UCSD-AML1 (cell line): ENCODE data around the gene FGFR4.

Source experiments
- DNase-seq: peaks from one replicate; lab custom pipeline; 2025; ENCODE audit not compliant: unreplicated experiment; lab: John Stamatoyannopoulos, UW

FGFR4 gene

DNA sequence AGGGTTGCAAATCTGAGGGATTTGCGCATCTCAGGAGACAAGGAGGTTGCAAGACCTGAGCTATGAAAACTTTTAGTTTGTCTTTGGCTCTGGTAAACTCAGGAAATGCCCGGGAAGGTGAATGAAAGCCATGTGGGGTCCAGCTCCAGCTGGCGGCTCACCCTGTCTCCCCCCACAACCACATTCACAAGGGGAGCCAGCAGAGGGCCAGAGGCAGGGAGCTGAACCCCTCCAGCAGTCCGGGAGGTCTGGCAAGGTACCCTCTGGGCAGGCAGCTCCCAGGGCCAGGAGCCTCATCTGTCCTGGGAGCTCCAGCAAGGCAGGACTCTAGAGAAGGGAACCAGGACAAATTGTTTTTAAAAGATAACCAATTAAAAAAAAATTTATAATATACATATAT, 2.5 kb upstream of the FGFR4 start:
- DNase-seq: no peak

DNA sequence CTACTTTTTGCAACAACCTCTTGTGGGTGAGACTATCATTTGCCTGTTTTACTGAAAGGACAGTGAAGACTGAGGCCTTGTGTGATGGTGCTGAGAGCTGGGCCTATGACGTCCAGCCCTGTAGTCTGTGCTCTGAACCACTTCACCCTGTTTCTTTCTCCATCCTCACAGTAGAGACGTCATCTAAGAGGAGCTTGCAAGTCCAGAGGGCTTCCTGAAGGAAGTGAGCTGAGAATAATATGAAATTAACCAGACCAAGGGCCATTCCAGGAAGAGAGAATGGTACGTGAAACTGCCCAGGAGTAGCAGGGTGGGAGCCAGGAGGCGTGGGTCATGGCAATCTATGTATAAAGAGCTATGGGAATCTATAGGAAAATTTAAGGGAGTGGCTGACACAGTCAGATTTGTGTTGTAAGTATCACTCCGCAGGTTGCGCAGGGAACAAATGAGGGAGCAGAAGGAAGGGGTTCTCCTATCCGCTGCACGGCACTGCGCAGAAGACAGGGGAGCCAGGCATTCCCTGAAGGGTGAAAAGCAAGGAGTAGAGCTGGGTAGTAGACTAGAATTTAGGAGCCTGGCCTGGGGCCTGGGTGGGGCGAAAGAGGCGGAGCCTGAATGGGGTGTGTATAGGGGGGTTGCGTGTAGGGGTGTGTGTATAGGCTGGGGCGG, 596 bp upstream of the FGFR4 start:
- DNase-seq: no peak

DNA sequence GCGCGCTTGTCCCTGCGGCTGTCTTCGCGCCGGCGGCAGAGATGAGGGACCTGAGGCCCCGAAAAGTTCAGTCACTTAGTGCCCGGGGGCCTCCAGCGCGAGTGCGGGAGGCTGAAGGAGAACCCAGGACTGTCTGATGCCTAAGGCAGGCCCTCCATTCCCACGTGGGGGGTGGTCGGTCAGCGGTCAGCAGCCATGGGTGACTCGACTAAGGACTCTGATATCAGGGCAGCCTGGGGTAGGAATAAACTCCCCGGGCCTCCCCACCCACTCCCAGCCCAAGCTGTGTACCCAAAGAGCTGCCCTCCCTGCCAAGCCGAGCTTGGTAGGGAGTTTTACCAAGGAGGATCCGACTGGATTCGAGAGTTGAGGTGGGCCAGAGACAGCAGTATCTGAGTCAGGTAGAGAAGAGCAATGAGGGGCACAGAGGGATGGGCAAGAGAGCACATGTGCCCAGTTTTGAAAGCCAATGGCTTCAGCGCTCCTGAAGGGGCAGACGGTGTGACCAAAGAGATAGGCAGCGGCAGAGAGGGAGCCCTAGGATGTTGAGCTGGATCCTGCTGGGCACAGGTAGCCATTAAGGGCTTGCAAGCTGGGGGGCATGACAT, 787 bp downstream of the FGFR4 start:
- no peak for DNase-seq

DNA sequence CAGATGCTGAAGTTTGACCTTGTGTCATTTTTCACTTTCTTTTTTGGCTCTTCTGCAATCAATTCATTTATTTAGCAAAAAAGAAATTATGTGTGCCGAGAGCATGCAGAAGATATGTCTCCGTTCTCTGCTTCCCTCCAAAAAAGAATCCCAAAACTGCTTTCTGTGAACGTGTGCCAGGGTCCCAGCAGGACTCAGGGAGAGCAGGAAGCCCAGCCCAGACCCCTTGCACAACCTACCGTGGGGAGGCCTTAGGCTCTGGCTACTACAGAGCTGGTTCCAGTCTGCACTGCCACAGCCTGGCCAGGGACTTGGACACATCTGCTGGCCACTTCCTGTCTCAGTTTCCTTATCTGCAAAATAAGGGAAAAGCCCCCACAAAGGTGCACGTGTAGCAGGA, 2.4 kb downstream of the FGFR4 start:
- no peak for DNase-seq

DNA sequence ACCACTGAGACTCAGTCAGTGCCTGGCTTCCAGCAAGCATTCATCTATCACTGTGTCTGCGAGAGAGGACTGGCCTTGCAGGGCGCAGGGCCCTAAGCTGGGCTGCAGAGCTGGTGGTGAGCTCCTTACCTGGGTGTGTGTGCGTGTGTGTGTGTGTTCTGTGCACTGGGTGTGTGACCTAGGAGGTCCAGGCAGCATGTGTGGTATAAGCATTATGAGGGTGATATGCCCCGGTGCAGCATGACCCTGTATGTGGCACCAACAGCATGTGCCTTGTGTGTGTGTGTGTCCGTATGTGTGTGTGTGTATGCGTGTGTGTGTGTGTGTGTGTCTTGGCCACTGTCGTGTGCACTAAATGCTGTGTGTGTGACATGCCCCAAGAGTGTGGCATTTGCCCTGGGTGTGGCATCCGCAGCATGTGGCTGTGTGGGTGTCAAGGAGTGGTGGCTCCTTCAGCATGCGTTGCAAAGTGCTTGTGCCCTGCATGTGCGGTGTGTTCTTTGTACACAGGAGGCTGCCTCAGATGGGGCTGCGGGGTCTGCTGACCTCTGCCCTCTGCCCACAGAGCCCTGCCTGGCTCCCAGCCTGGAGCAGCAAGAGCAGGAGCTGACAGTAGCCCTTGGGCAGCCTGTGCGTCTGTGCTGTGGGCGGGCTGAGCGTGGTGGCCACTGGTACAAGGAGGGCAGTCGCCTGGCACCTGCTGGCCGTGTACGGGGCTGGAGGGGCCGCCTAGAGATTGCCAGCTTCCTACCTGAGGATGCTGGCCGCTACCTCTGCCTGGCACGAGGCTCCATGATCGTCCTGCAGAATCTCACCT, 3.3 kb downstream of the FGFR4 start:
- DNase-seq: no peak

DNA sequence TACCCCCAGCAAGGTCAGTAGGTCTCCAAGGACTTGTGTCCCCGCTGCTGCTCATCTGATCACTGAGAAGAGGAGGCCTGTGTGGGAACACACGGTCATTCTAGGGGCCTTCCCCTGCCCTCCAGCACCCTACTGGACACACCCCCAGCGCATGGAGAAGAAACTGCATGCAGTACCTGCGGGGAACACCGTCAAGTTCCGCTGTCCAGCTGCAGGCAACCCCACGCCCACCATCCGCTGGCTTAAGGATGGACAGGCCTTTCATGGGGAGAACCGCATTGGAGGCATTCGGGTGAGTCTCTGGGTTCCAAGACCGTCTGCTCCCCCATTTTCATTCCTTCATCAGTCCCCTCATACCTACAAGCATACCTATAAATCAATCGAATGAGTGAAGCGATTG, 4.1 kb downstream of the FGFR4 start:
- no peak for DNase-seq

DNA sequence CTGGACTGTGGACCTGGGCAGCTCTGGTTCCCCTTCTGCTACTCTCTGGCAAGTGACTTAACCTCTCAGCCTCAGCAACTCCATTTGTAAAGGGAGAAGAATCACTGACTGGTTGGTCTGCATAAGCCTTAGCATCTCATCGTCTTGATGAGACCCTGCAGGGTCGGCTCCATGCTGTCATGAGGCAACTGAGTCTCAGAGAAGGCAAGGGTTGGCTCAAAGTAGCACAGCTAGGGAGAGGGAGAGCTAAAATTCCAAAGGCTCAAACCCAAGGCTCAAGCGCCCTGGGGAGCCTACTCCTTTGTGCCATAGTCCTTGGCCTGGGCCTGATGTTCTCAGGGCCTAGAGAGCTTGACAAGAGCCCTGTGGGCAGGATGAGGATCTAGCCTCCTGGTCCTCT, 4.5 kb downstream of the FGFR4 start:
- DNase-seq: no peak

DNA sequence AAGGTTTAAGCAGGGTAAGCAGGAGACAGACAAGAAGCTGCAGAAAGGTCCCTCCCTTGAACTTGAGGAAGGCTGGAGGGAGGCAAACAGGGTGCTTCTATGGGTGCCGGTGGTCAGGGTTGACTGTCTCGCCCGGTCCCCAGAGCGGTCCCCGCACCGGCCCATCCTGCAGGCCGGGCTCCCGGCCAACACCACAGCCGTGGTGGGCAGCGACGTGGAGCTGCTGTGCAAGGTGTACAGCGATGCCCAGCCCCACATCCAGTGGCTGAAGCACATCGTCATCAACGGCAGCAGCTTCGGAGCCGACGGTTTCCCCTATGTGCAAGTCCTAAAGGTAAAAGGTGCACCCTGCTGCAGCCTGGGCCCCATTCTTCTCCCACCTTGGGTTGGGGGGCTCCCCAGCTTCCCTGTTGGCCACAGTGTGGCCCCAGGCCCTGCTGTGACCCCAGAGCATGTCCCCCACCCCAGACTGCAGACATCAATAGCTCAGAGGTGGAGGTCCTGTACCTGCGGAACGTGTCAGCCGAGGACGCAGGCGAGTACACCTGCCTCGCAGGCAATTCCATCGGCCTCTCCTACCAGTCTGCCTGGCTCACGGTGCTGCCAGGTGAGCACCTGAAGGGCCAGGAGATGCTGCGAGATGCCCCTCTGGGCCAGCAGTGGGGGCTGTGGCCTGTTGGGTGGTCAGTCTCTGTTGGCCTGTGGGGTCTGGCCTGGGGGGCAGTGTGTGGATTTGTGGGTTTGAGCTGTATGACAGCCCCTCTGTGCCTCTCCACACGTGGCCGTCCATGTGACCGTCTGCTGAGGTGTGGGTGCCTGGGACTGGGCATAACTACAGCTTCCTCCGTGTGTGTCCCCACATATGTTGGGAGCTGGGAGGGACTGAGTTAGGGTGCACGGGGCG, 5.7 kb downstream of the FGFR4 start:
- no peak for DNase-seq

DNA sequence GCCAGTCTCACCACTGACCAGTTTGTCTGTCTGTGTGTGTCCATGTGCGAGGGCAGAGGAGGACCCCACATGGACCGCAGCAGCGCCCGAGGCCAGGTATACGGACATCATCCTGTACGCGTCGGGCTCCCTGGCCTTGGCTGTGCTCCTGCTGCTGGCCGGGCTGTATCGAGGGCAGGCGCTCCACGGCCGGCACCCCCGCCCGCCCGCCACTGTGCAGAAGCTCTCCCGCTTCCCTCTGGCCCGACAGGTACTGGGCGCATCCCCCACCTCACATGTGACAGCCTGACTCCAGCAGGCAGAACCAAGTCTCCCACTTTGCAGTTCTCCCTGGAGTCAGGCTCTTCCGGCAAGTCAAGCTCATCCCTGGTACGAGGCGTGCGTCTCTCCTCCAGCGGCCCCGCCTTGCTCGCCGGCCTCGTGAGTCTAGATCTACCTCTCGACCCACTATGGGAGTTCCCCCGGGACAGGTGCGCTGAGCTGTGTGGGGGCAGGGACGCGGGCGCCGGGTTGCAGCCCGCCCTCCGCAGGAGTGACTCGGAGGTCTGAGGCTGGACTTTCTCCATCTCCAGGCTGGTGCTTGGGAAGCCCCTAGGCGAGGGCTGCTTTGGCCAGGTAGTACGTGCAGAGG, 6.5 kb downstream of the FGFR4 start:
- no peak for DNase-seq

DNA sequence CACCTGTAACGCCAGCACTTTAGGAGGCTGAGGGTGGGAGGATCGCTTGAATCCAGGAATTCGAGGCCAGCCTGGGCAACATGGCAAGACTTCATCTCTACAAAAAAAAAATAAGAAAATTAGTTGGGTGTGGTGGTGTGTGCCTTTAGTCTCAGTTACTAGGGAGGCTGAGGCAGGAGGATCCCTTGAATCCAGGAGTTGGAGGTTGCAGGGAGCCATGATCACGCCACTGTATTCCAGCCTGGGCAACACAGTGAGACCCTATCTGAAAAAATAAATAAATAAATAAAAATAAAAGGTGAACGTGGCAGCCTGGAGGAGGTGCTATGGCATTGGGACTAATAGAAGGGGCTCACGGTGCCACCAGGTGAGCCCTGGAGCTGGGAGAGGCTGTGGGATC, 7.1 kb downstream of the FGFR4 start:
- DNase-seq: no peak

DNA sequence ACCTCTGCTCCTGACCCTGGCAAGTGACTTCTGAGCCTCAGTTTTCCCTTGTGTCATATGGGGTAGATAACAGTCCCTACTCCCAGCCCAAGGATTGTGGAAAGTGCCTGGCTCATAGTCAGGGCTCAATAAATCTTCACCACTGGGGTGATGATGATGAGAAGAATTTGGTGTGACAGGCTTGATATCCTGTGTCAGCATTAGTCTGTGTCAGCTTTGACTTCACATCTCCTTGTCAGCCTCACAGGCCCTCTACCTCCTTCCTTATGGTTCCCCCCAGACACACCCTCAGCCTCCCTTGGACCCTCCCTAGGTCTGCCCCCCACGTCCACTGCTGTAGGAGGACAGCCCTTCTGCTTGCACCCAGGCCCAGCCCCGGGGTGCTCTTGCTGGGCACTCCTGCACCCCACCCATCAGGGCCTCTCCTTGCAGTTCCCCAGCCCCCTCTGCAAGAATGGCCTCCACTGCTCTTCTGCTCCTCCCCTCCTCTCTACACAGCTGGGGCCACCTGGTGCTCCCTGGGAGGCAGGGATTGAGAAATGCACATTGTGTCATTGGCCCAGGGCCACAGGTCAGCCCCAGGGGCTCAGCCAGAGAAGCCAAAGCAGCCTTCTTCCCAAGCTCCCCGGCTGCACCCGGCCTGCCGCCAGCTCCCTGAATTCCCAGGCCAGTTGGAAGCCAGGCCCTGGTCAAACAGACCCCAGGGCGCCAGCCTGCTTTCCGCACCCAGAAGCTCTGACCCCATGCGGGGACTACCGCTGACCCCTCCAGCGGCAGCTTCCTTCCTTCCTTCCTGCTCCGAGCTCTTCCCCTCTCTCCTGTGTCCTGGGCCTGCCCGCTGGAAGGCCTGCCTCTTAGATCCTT, 7.7 kb downstream of the FGFR4 start:
- no peak for DNase-seq

DNA sequence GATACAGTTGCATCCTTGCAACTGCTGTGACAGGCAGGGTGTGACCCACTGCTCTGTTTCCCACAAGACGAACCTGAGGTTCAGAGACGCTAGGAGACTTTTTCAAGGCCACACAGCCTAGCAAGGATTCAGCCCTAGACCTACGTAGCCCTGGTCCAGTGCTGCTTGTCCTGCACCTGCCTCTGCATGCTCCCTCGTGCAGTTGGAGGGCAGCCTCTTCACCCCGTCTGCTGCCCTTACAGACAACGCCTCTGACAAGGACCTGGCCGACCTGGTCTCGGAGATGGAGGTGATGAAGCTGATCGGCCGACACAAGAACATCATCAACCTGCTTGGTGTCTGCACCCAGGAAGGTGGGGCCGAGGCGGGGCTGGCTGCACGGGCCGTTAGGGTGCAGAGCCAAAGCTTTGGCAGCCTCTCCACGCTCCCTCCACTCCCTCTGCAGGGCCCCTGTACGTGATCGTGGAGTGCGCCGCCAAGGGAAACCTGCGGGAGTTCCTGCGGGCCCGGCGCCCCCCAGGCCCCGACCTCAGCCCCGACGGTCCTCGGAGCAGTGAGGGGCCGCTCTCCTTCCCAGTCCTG, 8.5 kb downstream of the FGFR4 start:
- DNase-seq: no peak

DNA sequence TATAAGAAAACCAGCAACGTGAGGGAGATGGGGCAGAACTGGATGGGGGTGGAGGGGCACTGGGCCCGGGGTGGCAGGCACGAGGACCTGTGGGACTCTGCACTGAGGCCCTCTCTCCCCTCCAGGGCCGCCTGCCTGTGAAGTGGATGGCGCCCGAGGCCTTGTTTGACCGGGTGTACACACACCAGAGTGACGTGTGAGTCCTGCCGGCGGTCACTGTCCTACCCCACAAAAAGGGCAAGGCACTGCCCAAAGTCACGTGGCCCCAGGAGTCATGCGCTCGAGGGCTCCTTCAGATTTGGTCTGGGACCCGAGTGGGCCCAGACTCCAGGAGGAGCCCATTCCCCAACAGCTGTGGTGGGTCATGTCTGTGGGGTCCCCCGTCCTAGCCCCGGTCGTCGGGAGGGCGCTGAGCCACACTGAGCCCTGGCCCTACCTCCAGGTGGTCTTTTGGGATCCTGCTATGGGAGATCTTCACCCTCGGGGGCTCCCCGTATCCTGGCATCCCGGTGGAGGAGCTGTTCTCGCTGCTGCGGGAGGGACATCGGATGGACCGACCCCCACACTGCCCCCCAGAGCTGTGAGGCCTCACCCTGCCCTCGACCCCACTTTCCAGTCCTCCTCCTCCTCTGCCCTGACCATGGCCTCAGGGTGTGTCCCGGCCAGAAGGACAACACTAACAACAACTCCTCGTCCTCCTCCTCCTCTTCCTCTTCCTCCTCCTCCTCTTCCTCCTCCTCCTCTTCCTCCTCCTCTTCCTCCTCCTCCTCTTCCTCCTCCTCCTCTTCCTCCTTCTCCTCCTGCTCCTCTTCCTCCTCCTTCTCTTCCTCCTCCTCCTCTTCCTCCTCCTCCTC, 9.7 kb downstream of the FGFR4 start:
- DNase-seq: no peak

DNA sequence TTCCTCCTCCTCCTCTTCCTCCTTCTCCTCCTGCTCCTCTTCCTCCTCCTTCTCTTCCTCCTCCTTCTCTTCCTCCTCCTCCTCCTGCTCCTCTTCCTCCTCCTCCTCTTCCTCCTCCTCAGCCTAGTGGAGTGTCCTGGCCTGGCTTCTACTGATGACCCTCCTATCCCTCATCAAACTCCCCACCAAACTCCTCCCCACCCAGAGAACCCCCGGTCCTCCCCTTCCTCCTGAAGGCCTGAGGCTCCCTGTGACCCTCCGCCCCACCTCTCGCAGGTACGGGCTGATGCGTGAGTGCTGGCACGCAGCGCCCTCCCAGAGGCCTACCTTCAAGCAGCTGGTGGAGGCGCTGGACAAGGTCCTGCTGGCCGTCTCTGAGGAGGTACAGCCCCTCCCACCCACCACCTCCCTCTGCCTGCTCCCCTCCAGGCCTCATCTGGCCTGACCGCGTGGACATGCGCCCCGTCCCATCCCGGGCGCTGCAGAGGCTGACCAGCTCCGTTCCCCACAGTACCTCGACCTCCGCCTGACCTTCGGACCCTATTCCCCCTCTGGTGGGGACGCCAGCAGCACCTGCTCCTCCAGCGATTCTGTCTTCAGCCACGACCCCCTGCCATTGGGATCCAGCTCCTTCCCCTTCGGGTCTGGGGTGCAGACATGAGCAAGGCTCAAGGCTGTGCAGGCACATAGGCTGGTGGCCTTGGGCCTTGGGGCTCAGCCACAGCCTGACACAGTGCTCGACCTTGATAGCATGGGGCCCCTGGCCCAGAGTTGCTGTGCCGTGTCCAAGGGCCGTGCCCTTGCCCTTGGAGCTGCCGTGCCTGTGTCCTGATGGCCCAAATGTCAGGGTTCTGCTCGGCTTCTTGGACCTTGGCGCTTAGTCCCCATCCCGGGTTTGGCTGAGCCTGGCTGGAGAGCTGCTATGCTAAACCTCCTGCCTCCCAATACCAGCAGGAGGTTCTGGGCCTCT, 10.6 kb downstream of the FGFR4 start:
- no peak for DNase-seq

DNA sequence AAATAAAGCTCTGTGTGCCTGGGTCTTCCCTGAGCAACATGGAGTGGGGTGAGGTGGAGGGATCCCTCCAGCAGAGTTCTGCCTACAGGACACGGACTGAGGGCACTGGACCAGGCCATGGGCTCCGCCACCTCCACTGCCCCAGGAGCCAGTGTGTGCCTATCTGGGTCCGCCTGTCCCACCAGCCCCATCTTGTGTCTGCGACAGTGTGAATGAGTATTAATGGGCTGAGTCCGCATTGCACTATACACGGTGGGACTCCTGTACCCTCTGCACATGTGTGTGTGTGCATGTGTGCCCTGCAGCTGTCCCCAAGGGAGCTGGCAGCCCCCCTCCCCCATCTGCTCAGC, 11.4 kb downstream of the FGFR4 start:
- no peak for DNase-seq

DNA sequence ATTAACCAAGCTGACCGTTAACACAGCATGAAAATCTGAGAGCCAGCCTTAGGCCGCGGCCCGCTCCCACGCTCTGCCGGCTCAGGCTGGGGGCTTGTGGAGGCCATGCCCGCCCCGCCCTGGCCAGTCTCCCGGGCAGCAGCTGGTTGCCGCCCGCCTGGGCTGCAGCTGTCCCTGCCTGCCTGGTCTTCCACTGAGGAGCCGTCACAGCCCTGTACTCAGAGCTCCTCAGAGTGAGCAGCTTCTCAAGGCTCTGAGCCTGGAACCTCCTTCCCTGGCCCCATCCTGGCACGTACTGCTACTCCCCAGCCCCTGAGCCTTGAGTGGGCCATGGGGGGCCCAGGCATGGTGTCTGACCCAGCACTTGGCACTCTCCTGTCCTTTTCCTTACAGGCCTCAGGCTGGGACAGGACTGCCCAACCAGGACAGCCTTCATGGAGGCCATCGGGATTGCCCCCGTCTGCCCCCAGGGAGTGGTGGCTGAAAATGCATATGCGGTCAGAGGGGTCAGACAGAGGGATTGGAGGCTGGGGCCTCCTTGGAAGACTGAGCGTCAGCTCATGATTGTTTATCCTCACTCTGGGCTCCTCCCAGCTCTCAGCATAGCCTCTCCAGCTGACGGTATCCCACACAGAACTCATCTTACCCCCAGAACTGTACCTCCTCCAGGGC, 11.9 kb downstream of the FGFR4 start:
- no peak for DNase-seq
